ENCODE data around the gene RNU6-1.

GRCh38 chr15:67862750-67863441 lies 23.1 kb upstream of the RNU6-1 start:
- TF ChIP-seq RELA (CRISPR knock-in tag; IDR thresholded peaks at IDR 0.05; ENCODE audit: borderline replicate concordance) (no peak), NR2C2 (CRISPR knock-in tag; IDR thresholded peaks at IDR 0.05) (no peak), TCF7 (CRISPR knock-in tag; IDR thresholded peaks at IDR 0.05; ENCODE audit: low read depth) (no peak), ETV6 (CRISPR knock-in tag; IDR thresholded peaks at IDR 0.05) (no peak), IRF2 (CRISPR knock-in tag; IDR thresholded peaks at IDR 0.05; ENCODE audit: borderline replicate concordance, low read depth) (no peak)
